K562 (cell line): ENCODE results near the gene BUB3. TPM values are rescaled to one million over a fixed set of nuclear protein-coding genes. Genes with fewer than 3 reads are reported as not detected.

Source experiments
- ATAC-seq: fragments of 200-7000 bp; cut with Tn5 transposase; 3 replicates; pipeline ENCODE4 v1.9.1; 2020; ENCODE audit warnings: moderate library complexity
- BruUV-seq: library from RNA; stranded (reverse); fragments of 400-500 nt; replicated peaks from 2 replicates; lab custom pipeline; 2021; lab: Mats Ljungman, UMichigan
- CTCF ChIA-PET: fragments of 300-600 bp; formaldehyde crosslinking; extraction: SDS; loops from one replicate; lab custom pipeline; 2021; ENCODE audit warnings: low intra/inter-chr PET ratio; lab: Yijun Ruan, JAX
- POLR2A ChIA-PET: fragments of 300-600, 350-650 bp; sonication (Branson Sonifier 250); formaldehyde crosslinking; extraction: SDS; loops from one replicate; lab custom pipeline; 2021; ENCODE audit warnings: antibody characterized with exemption, inconsistent platforms; lab: Yijun Ruan, JAX
- DNase-seq, 4 experiments: peaks; one replicate each; pipeline versions ENCODE4 v3.0.0 to v3.0.0-alpha.2; 2011 to 2018; ENCODE audit warnings: low spot score in 3 of 4, mixed read lengths in 3 of 4; ENCODE audit errors: extremely low read depth in 1 of 4
- FAIRE-seq: peaks from 2 replicates; lab custom pipeline; 2011; peaks lifted over from hg19 to GRCh38; lab: Jason Lieb, UNC
- H2AFZ ChIP-seq: 2 replicates; pipeline ENCODE4 v1.6.0; 2011; ENCODE audit warnings: low read depth, low read length, control low read depth, inconsistent platforms
- H3K27ac ChIP-seq: fragments of 200-600 bp; 3 replicates; pipeline ENCODE4 v1.8.0; 2011; ENCODE audit warnings: low read depth, mild to moderate bottlenecking, control low read depth, inconsistent platforms, low read length, moderate library complexity, mixed read lengths; ENCODE audit errors: extremely low read depth
- H3K27me3 ChIP-seq, 2 experiments: fragments of 300-600 bp in 1 of 2; 2 replicates in 1 of 2; 3 replicates in 1 of 2; pipeline versions ENCODE4 v1.6.0 to v1.8.0; 2011; ENCODE audit warnings: inconsistent platforms in 2 of 2, low read length in 2 of 2, mild to moderate bottlenecking in 1 of 2, mixed read lengths in 1 of 2, moderate library complexity in 1 of 2; ENCODE audit not compliant: control insufficient read depth in 2 of 2, insufficient read depth in 2 of 2
- H3K36me3 ChIP-seq: fragments of 300-600 bp; 3 replicates; pipeline ENCODE4 v1.8.0; 2011; ENCODE audit warnings: mild to moderate bottlenecking, low read length, inconsistent platforms; ENCODE audit not compliant: control insufficient read depth, insufficient read depth
- H3K4me1 ChIP-seq, 2 experiments: fragments of 200-600 bp in 1 of 2; replicated peaks in 1 of 2; 2 replicates in 1 of 2; 3 replicates in 1 of 2; pipeline versions ENCODE4 v1.5.1 to v1.8.0; 2011; ENCODE audit warnings: inconsistent platforms in 2 of 2, low read length in 2 of 2, mild to moderate bottlenecking in 1 of 2, mixed read lengths in 1 of 2, moderate library complexity in 1 of 2; ENCODE audit not compliant: control insufficient read depth in 2 of 2, insufficient read depth in 2 of 2
- H3K4me2 ChIP-seq: 2 replicates; pipeline ENCODE4 v1.6.1; 2011; ENCODE audit warnings: low read length, control low read depth, inconsistent platforms, mixed read lengths; ENCODE audit not compliant: insufficient read depth
- H3K4me3 ChIP-seq: fragments of 200-600 bp; sonication (generic), shearing (Covaris generic); 2 replicates; pipeline ENCODE4 v1.5.1; 2016; ENCODE audit warnings: control low read depth, inconsistent platforms
- H3K79me2 ChIP-seq: fragments of 200-600 bp; 3 replicates; pipeline ENCODE4 v1.8.0; 2011; ENCODE audit warnings: low read length, inconsistent platforms; ENCODE audit not compliant: control insufficient read depth, insufficient read depth
- H3K9ac ChIP-seq, 2 experiments: 2 replicates each; pipeline versions ENCODE4 v1.6.0 to v1.6.1; 2011; ENCODE audit warnings: low read depth in 2 of 2, low read length in 2 of 2, control low read depth in 1 of 2, inconsistent platforms in 1 of 2, mild to moderate bottlenecking in 1 of 2, mixed read lengths in 1 of 2; ENCODE audit not compliant: insufficient read depth in 1 of 2
- H3K9me1 ChIP-seq: one replicate; pipeline ENCODE4 v1.6.0; 2011; ENCODE audit warnings: inconsistent platforms, mild to moderate bottlenecking, low read length, moderate library complexity; ENCODE audit not compliant: control insufficient read depth, insufficient read depth
- H3K9me3 ChIP-seq: replicated peaks from 2 replicates; pipeline ENCODE4 v1.5.1; 2011; ENCODE audit warnings: low read depth, low read length, inconsistent platforms; ENCODE audit not compliant: control insufficient read depth, insufficient read depth
- H4K20me1 ChIP-seq: replicated peaks from 2 replicates; pipeline ENCODE4 v1.6.1; 2011; ENCODE audit warnings: low read length, inconsistent platforms, mixed read lengths; ENCODE audit not compliant: control insufficient read depth, insufficient read depth
- MEIS2 ChIP-seq: fragments of 450-650 bp; IDR thresholded peaks from 2 replicates; pipeline ENCODE4 v1.6.1; 2014; ENCODE audit warnings: mild to moderate bottlenecking; ENCODE audit not compliant: partially characterized antibody
- WGBS: fragments of 100-300 bp; shearing (Covaris generic); methylation state at CpG from one replicate; pipeline ENCODE4 v1.1.6; 2016; ENCODE audit warnings: low coverage, mixed read lengths; ENCODE audit not compliant: insufficient coverage; ENCODE audit errors: missing lambda C conversion rate; 5-methylcytosine and 5-hydroxymethylcytosine counted together
- in situ Hi-C: fragments of 300-500 bp; cut with MboI; formaldehyde crosslinking; loops from 4 replicates; pipeline ENCODE4 v1.15.0; 2018; ENCODE audit warnings: inconsistent platforms, mixed read lengths
- intact Hi-C: fragments of 100-400 bp; cut with micrococcal nuclease; formaldehyde crosslinking; loops from 2 replicates; pipeline ENCODE4 v1.14.2; 2022
- polyA plus RNA-seq, 8 experiments: library from polyadenylated mRNA; depleted of rRNA in 4 of 8; stranded (reverse) in 5 of 8; unstranded in 3 of 8; fragments of >200 nt; fragmentation: Nextera tagmentation in 2 of 8; fragmentation: Illumina TruSeq in 1 of 8; extraction: Ambion mirVana in 2 of 8; extraction: Trizol in 1 of 8; gene quantifications; 2 replicates each; pipeline versions ENCODE4 v1.2.1 to v1.2.3, GENCODE V29; 2011 to 2014; ENCODE audit warnings: inconsistent platforms in 1 of 8, missing spikeins in 1 of 8
- total RNA-seq, 7 experiments: library from RNA; depleted of rRNA in 6 of 7; stranded (reverse); fragments of >200 nt in 6 of 7; fragmentation: Illumina TruSeq in 2 of 7; extraction: Trizol in 2 of 7; gene quantifications; 2 replicates each; pipeline versions ENCODE4 v1.2.1 to v1.2.3, GENCODE V29; 2011 to 2021; ENCODE audit warnings: low replicate concordance in 1 of 7
- TF ChIP-seq, protein P1 (sequence below): fragments of 450-650 bp; IDR thresholded peaks from 2 replicates; pipeline ENCODE4 v1.6.1; 2016
- TF ChIP-seq, protein P2 (sequence below), 2 experiments: IDR thresholded peaks in 1 of 2; conservative IDR thresholded peaks in 1 of 2; 2 replicates each; pipeline ENCODE4 v1.6.1; 2016; ENCODE audit warnings: low read depth in 2 of 2, mild to moderate bottlenecking in 1 of 2, missing compliant biosample characterization in 1 of 2, missing genetic modification characterization in 1 of 2, moderate library complexity in 1 of 2
- TF ChIP-seq, protein P3 (sequence below): fragments of 150-350 bp; conservative IDR thresholded peaks from 2 replicates; pipeline ENCODE4 v1.6.1; 2014; ENCODE audit warnings: low read length

The BUB3 gene
- total and polyA plus RNA-seq, 9 of the 15 experiments (the other 6 are each of a cell fraction or from before 2014, with no cell fraction given), result 167 to 761 (median 225) TPM

DNA sequence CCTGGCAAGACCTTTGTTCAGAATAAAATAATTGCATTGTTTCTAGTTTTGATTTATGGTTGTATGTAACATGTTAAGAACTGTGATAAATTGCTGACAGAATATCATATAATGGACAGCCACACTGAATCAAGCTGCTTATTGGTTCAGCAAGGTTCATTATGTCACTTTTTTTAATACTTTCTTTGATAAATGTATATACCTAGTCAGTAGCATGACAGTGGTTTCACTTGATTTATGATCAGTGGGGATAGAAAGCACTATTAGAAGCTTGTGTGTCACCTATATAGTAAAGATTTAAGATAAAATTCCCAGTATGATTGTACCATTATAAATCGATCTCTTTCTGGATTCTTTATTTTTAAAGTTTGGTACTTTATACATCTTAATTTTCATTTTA is 4.5 kb downstream of the BUB3 start:
- H3K4me3 ChIP-seq, result no peak overlapping the region
- ChIA-PET CTCF (no interaction called here), POLR2A (no interaction called here)
- intact Hi-C loops, result no loop called here
- WGBS, result 43% methylated on average over 1 of the region's 1 CpG
- H3K27me3 ChIP-seq, result no peaks in the 10 kb centered on the region
- ATAC-seq (no peak), DNase-seq (no peak), FAIRE-seq (no peak)
- 0 out of 2 replicates have a peak overlapping the region, but pooled peaks have one; percentile 15 for H3K4me2 ChIP-seq
- BruUV-seq, result no TSS peak
- H3K9me1 ChIP-seq, result no peaks in the 10 kb centered on the region
- in situ Hi-C loops, result no loop called here
- peaks cover 90% of the 10 kb centered on the region for H3K36me3 ChIP-seq
- H3K79me2 ChIP-seq, result peaks cover 94% of the 10 kb centered on the region
- no peak overlapping the region for H2AFZ ChIP-seq
- no peaks in the 10 kb centered on the region for H3K9me3 ChIP-seq
- H3K9ac ChIP-seq, result no peak overlapping the region; a peak in 1 of 4 replicates
- peaks cover 4 to 31% of the 10 kb centered on the region in 2 experiments; a peak in 4 of 5 replicates for H3K4me1 ChIP-seq
- H3K27ac ChIP-seq, result no peak overlapping the region
- TF ChIP-seq, protein P1, sequence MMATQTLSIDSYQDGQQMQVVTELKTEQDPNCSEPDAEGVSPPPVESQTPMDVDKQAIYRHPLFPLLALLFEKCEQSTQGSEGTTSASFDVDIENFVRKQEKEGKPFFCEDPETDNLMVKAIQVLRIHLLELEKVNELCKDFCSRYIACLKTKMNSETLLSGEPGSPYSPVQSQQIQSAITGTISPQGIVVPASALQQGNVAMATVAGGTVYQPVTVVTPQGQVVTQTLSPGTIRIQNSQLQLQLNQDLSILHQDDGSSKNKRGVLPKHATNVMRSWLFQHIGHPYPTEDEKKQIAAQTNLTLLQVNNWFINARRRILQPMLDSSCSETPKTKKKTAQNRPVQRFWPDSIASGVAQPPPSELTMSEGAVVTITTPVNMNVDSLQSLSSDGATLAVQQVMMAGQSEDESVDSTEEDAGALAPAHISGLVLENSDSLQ, result peak; percentile 71
- TF ChIP-seq MEIS2, result peak; percentile 69
- TF ChIP-seq, protein P2, sequence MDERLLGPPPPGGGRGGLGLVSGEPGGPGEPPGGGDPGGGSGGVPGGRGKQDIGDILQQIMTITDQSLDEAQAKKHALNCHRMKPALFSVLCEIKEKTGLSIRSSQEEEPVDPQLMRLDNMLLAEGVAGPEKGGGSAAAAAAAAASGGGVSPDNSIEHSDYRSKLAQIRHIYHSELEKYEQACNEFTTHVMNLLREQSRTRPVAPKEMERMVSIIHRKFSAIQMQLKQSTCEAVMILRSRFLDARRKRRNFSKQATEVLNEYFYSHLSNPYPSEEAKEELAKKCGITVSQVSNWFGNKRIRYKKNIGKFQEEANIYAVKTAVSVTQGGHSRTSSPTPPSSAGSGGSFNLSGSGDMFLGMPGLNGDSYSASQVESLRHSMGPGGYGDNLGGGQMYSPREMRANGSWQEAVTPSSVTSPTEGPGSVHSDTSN (CRISPR knock-in tag; IDR thresholded peaks at IDR 0.05; ENCODE audit: low read depth), result no peak
- TF ChIP-seq, protein P2 (tag; conservative IDR thresholded peaks at IDR 0.05; ENCODE audit: low read depth), result peak; percentile 45
- TF ChIP-seq, protein P3, sequence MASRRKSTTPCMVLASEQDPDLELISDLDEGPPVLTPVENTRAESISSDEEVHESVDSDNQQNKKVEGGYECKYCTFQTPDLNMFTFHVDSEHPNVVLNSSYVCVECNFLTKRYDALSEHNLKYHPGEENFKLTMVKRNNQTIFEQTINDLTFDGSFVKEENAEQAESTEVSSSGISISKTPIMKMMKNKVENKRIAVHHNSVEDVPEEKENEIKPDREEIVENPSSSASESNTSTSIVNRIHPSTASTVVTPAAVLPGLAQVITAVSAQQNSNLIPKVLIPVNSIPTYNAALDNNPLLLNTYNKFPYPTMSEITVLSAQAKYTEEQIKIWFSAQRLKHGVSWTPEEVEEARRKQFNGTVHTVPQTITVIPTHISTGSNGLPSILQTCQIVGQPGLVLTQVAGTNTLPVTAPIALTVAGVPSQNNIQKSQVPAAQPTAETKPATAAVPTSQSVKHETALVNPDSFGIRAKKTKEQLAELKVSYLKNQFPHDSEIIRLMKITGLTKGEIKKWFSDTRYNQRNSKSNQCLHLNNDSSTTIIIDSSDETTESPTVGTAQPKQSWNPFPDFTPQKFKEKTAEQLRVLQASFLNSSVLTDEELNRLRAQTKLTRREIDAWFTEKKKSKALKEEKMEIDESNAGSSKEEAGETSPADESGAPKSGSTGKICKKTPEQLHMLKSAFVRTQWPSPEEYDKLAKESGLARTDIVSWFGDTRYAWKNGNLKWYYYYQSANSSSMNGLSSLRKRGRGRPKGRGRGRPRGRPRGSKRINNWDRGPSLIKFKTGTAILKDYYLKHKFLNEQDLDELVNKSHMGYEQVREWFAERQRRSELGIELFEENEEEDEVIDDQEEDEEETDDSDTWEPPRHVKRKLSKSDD, result no peak
- TF ChIP-seq, all 486 proteins: peak for 3
- peaks cover 10% of the 10 kb centered on the region for H4K20me1 ChIP-seq
